ENCODE data around the gene CBLN3.

CBLN3 gene

GRCh38 chr14:24426150-24426911 is 3.1 kb downstream of the CBLN3 start:
- no peak for DNase-seq (ENCODE audit: low read depth, low spot score)

GRCh38 chr14:24425704-24426103 is 3.8 kb downstream of the CBLN3 start:
- no peak for DNase-seq (ENCODE audit: low read depth, low spot score)

GRCh38 chr14:24422694-24423601 is 6.5 kb downstream of the CBLN3 start:
- no peak for DNase-seq (ENCODE audit: low read depth, low spot score)

GRCh38 chr14:24422261-24422660 is 7.2 kb downstream of the CBLN3 start:
- DNase-seq (ENCODE audit: low read depth, low spot score) = no peak

GRCh38 chr14:24418492-24418873 is 11.0 kb downstream of the CBLN3 start:
- no peak for DNase-seq (ENCODE audit: low read depth, low spot score)

- no peak for DNase-seq (ENCODE audit: low read depth, low spot score)
Observed at GRCh38 chr14:24417832-24418491, 11.5 kb downstream of the CBLN3 start.

- no peak for DNase-seq (ENCODE audit: low read depth, low spot score)
Observed at GRCh38 chr14:24416932-24417619, 12.4 kb downstream of the CBLN3 start.

GRCh38 chr14:24416254-24416931 is 13.1 kb downstream of the CBLN3 start:
- no peak for DNase-seq (ENCODE audit: low read depth, low spot score)

GRCh38 chr14:24415421-24416253 is 13.8 kb downstream of the CBLN3 start:
- DNase-seq (ENCODE audit: low read depth, low spot score) = no peak

- DNase-seq (ENCODE audit: low read depth, low spot score) = no peak
Observed at GRCh38 chr14:24414732-24415420, 14.6 kb downstream of the CBLN3 start.

- no peak for DNase-seq (ENCODE audit: low read depth, low spot score)
Observed at GRCh38 chr14:24414077-24414476, 15.4 kb downstream of the CBLN3 start.

GRCh38 chr14:24411443-24412389 is 17.8 kb downstream of the CBLN3 start:
- DNase-seq (ENCODE audit: low read depth, low spot score) = no peak

GRCh38 chr14:24409956-24410355 is 19.5 kb downstream of the CBLN3 start:
- DNase-seq (ENCODE audit: low read depth, low spot score) = no peak

GRCh38 chr14:24409192-24409591 is 20.3 kb downstream of the CBLN3 start:
- DNase-seq (ENCODE audit: low read depth, low spot score) = no peak

- no peak for DNase-seq (ENCODE audit: low read depth, low spot score)
Observed at GRCh38 chr14:24408764-24409163, 20.7 kb downstream of the CBLN3 start.

GRCh38 chr14:24407608-24408325 is 21.7 kb downstream of the CBLN3 start:
- DNase-seq (ENCODE audit: low read depth, low spot score) = no peak

GRCh38 chr14:24406416-24406815 is 23.1 kb downstream of the CBLN3 start:
- no peak for DNase-seq (ENCODE audit: low read depth, low spot score)

- DNase-seq (ENCODE audit: low read depth, low spot score) = no peak
Observed at GRCh38 chr14:24404814-24405213, 24.7 kb downstream of the CBLN3 start.

Data from smooth muscle cell of the brain vasculature (primary cell).